ENCODE results near the gene UBE3A.

GRCh38 chr15:25415707-25416106 lies 23.1 kb downstream of the UBE3A start:
- TF ChIP-seq CTCF (IDR thresholded peaks at IDR 0.05; ENCODE audit: insufficient read depth, low read length) (no peak), REST (IDR thresholded peaks at IDR 0.05; ENCODE audit: insufficient replicate concordance, low read depth) (no peak), POLR2AphosphoS5 (IDR thresholded peaks at IDR 0.05; ENCODE audit: low read depth) (no peak)
